IMR-90 (cell line): ENCODE measurements around the gene BCL11B. TPM values are rescaled to one million over a fixed set of nuclear protein-coding genes. Genes with fewer than 3 reads are reported as not detected.

Experiments used
- ATAC-seq: fragments of 200-7000 bp; cut with Tn5 transposase; 2 replicates; pipeline ENCODE4 v1.9.1; 2020; ENCODE audit warnings: low read depth, mild to moderate bottlenecking, moderate library complexity
- BruUV-seq: library from RNA; stranded (reverse); fragments of 400-500 nt; replicated peaks from 2 replicates; lab custom pipeline; 2021; lab: Mats Ljungman, UMichigan
- CTCF ChIA-PET: fragments of 300-600 bp; formaldehyde crosslinking; extraction: SDS; loops from one replicate; lab custom pipeline; 2021; ENCODE audit warnings: antibody characterized with exemption; lab: Yijun Ruan, JAX
- POLR2A ChIA-PET: fragments of 300-600 bp; sonication (Branson Sonifier 250); formaldehyde crosslinking; loops from one replicate; lab custom pipeline; 2022; ENCODE audit warnings: antibody characterized with exemption; ENCODE audit not compliant: unreplicated experiment; lab: Charles Lee
- DNase-seq: peaks from one replicate; pipeline ENCODE4 v3.0.0; 2013
- H2AFZ ChIP-seq: replicated peaks from 2 replicates; pipeline ENCODE3; 2013; ENCODE audit warnings: low read length, mild to moderate bottlenecking; ENCODE audit not compliant: poor library complexity
- H2AK5ac ChIP-seq: 2 replicates; pipeline ENCODE4 v1.6.1; 2013; ENCODE audit warnings: low read depth, low read length, inconsistent platforms
- H2AK9ac ChIP-seq: replicated peaks from 2 replicates; pipeline ENCODE3; 2013; ENCODE audit warnings: mild to moderate bottlenecking, low read depth, low read length, moderate library complexity; ENCODE audit not compliant: poor library complexity
- H2BK120ac ChIP-seq: 2 replicates; pipeline ENCODE4 v1.6.1; 2013; ENCODE audit warnings: low read depth, low read length, inconsistent platforms
- H2BK15ac ChIP-seq: 3 replicates; pipeline ENCODE4 v1.6.1; 2013; ENCODE audit warnings: low read depth, low read length, inconsistent platforms
- H2BK20ac ChIP-seq: 2 replicates; pipeline ENCODE4 v1.6.1; 2013; ENCODE audit warnings: low read depth, mild to moderate bottlenecking, inconsistent platforms, low read length, moderate library complexity
- H2BK5ac ChIP-seq: 2 replicates; pipeline ENCODE4 v1.6.1; 2013; ENCODE audit warnings: mild to moderate bottlenecking, low read depth, low read length, inconsistent platforms; ENCODE audit not compliant: poor library complexity, severe bottlenecking
- H3K14ac ChIP-seq: replicated peaks from 2 replicates; pipeline ENCODE4 v1.6.1; 2013; ENCODE audit warnings: low read depth, low read length, inconsistent platforms
- H3K18ac ChIP-seq: 2 replicates; pipeline ENCODE4 v1.6.1; 2013; ENCODE audit warnings: low read depth, low read length, control low read depth
- H3K23ac ChIP-seq: 2 replicates; pipeline ENCODE4 v1.6.1; 2013; ENCODE audit warnings: low read depth, low read length, inconsistent platforms
- H3K27ac ChIP-seq: 2 replicates; pipeline ENCODE4 v1.5.1; 2013; ENCODE audit warnings: mild to moderate bottlenecking, control low read depth, low read length; ENCODE audit not compliant: insufficient read depth
- H3K27me3 ChIP-seq: 2 replicates; pipeline ENCODE4 v1.6.1; 2013; ENCODE audit warnings: low read length; ENCODE audit not compliant: control insufficient read depth, insufficient read depth
- H3K36me3 ChIP-seq: 2 replicates; pipeline ENCODE4 v1.6.1; 2013; ENCODE audit warnings: low read length, mixed read lengths; ENCODE audit not compliant: control insufficient read depth, insufficient read depth
- H3K4ac ChIP-seq: 2 replicates; pipeline ENCODE4 v1.6.1; 2013; ENCODE audit warnings: low read depth, low read length, inconsistent platforms
- H3K4me1 ChIP-seq: 2 replicates; pipeline ENCODE4 v1.6.1; 2013; ENCODE audit warnings: low read length, mixed read lengths; ENCODE audit not compliant: control insufficient read depth, insufficient read depth
- H3K4me2 ChIP-seq: 2 replicates; pipeline ENCODE4 v1.6.1; 2013; ENCODE audit warnings: low read depth, mild to moderate bottlenecking, control low read depth, low read length, moderate library complexity
- H3K4me3 ChIP-seq: 2 replicates; pipeline ENCODE4 v1.5.1; 2013; ENCODE audit warnings: low read depth, mild to moderate bottlenecking, control low read depth, low read length, moderate library complexity; ENCODE audit not compliant: insufficient read depth
- H3K56ac ChIP-seq: 2 replicates; pipeline ENCODE4 v1.6.1; 2013; ENCODE audit warnings: low read length, inconsistent platforms; ENCODE audit not compliant: insufficient read depth; ENCODE audit errors: extremely low read depth
- H3K79me1 ChIP-seq, 2 experiments: 2 replicates each; pipeline ENCODE4 v1.6.1; 2013; ENCODE audit warnings: low read length in 2 of 2, inconsistent platforms in 1 of 2, low read depth in 1 of 2
- H3K9ac ChIP-seq: 2 replicates; pipeline ENCODE4 v1.6.1; 2013; ENCODE audit warnings: low read depth, low read length, control low read depth
- H3K9me1 ChIP-seq: 2 replicates; pipeline ENCODE4 v1.6.1; 2013; ENCODE audit warnings: low read length, inconsistent platforms; ENCODE audit not compliant: insufficient read depth
- H3K9me3 ChIP-seq: 2 replicates; pipeline ENCODE4 v1.6.1; 2013; ENCODE audit warnings: low read length; ENCODE audit not compliant: control insufficient read depth, insufficient read depth
- H4K20me1 ChIP-seq: 2 replicates; pipeline ENCODE4 v1.6.1; 2013; ENCODE audit warnings: low read length, inconsistent platforms; ENCODE audit not compliant: insufficient read depth
- H4K5ac ChIP-seq: 2 replicates; pipeline ENCODE4 v1.6.1; 2013; ENCODE audit warnings: mild to moderate bottlenecking, low read depth, low read length, control low read depth
- H4K8ac ChIP-seq, 2 experiments: 2 replicates each; pipeline ENCODE4 v1.6.1; 2013; ENCODE audit warnings: low read depth in 2 of 2, low read length in 2 of 2, control low read depth in 1 of 2, inconsistent platforms in 1 of 2
- H4K91ac ChIP-seq: 2 replicates; pipeline ENCODE4 v1.6.1; 2013; ENCODE audit warnings: low read depth, low read length, inconsistent platforms; ENCODE audit not compliant: insufficient read depth
- CEBPB ChIP-seq: IDR thresholded peaks from 2 replicates; pipeline ENCODE4 v1.6.1; 2012; ENCODE audit warnings: low read depth, low read length, improper control_type of control experiment
- CHD1 ChIP-seq: IDR thresholded peaks from 2 replicates; pipeline ENCODE4 v1.6.1; 2012; ENCODE audit warnings: low read depth, low read length, improper control_type of control experiment
- CTCF ChIP-seq: conservative IDR thresholded peaks from 2 replicates; pipeline ENCODE4 v1.5.1; 2012; ENCODE audit warnings: mild to moderate bottlenecking, low read depth, low read length, improper control_type of control experiment
- ELK1 ChIP-seq: fragments of 150-350 bp; IDR thresholded peaks from 2 replicates; pipeline ENCODE4 v1.6.1; 2016; ENCODE audit warnings: low read depth, mild to moderate bottlenecking, low read length, moderate library complexity, borderline replicate concordance
- MAFK ChIP-seq: IDR thresholded peaks from 2 replicates; pipeline ENCODE4 v1.6.1; 2012; ENCODE audit warnings: low read depth, low read length, improper control_type of control experiment
- MXI1 ChIP-seq: IDR thresholded peaks from 2 replicates; pipeline ENCODE4 v1.6.1; 2012; ENCODE audit warnings: low read depth, mild to moderate bottlenecking, low read length, moderate library complexity, borderline replicate concordance
- POLR2A ChIP-seq: IDR thresholded peaks from 2 replicates; pipeline ENCODE4 v1.6.1; 2012; ENCODE audit warnings: mild to moderate bottlenecking, low read depth, low read length
- RAD21 ChIP-seq: IDR thresholded peaks from 2 replicates; pipeline ENCODE4 v1.6.1; 2012; ENCODE audit warnings: low read length, improper control_type of control experiment
- RFX5 ChIP-seq: IDR thresholded peaks from 2 replicates; pipeline ENCODE4 v1.8.0; 2012; ENCODE audit warnings: low read depth, mild to moderate bottlenecking, low read length, moderate library complexity
- SMC3 ChIP-seq: fragments of 150-350 bp; IDR thresholded peaks from 2 replicates; pipeline ENCODE4 v1.6.1; 2016; ENCODE audit warnings: low read depth, mild to moderate bottlenecking, antibody characterized with exemption, low read length, moderate library complexity
- USF2 ChIP-seq: fragments of 150-350 bp; IDR thresholded peaks from 2 replicates; pipeline ENCODE4 v1.6.1; 2017; ENCODE audit warnings: mild to moderate bottlenecking, antibody characterized with exemption, low read length, low read depth
- whole genome bisulfite sequencing, 2 experiments: methylation state at CpG; one replicate each; pipeline versions ENCODE4 v1.1.5 to v1.1.7; 2013; ENCODE audit warnings: missing lambda C conversion rate in 2 of 2; ENCODE audit not compliant: insufficient read length in 1 of 2; ENCODE audit errors: extremely low coverage in 2 of 2; 5-methylcytosine and 5-hydroxymethylcytosine counted together
- dilution Hi-C: fragments of 300-500 bp; cut with HindIII; formaldehyde crosslinking; loops from one replicate; pipeline ENCODE4 v1.14.3; 2018; ENCODE audit warnings: low sequenced_read_pairs; ENCODE audit not compliant: unreplicated experiment
- in situ Hi-C: fragments of 300-500 bp; cut with MboI; formaldehyde crosslinking; loops from 3 replicates; pipeline ENCODE4 v1.14.3; 2019; ENCODE audit warnings: low sequenced_read_pairs, inconsistent platforms, mixed read lengths
- intact Hi-C: fragments of 100-400 bp; cut with micrococcal nuclease; formaldehyde crosslinking; loops from 2 replicates; pipeline ENCODE4 v1.10.0; 2022
- polyA plus RNA-seq, 3 experiments: library from polyadenylated mRNA; depleted of rRNA; stranded (reverse); fragments of >200 nt; gene quantifications; 2 replicates each; pipeline ENCODE4 v1.2.3, GENCODE V29; 2012; ENCODE audit warnings: low replicate concordance in 1 of 3
- total RNA-seq: library from RNA; depleted of rRNA; stranded (reverse); fragments of >200 nt; gene quantifications from 2 replicates; pipeline ENCODE4 v1.2.3, GENCODE V29; 2012

Gene BCL11B
- total and polyA plus RNA-seq, 2 of the 4 experiments (the other 2 are of a cell fraction): under 0.01 TPM; not detected in 1

GRCh38 chr14:99262977-99263448, 9.0 kb downstream of the BCL11B start:
- no peak overlapping the region for H2BK5ac ChIP-seq
- no peak for ATAC-seq

More at GRCh38 chr14:99262977-99263448, 9.0 kb downstream of the BCL11B start:
- H3K27ac ChIP-seq: no peak overlapping the region
- TF ChIP-seq ELK1: no peak
- TF ChIP-seq POLR2A: no peak
- TF ChIP-seq MXI1: no peak
- no peak for TF ChIP-seq RFX5
- no peak for TF ChIP-seq USF2
- TF ChIP-seq CHD1: no peak
- TF ChIP-seq MAFK: no peak
- TF ChIP-seq SMC3: no peak
- TF ChIP-seq CEBPB: no peak
- no peak for TF ChIP-seq RAD21
- TF ChIP-seq CTCF: no peak
- H2BK120ac ChIP-seq: no peak overlapping the region
- CTCF ChIA-PET: no interaction called here
- H3K56ac ChIP-seq: no peak overlapping the region
- H3K4ac ChIP-seq: no peak overlapping the region
- no peaks in the 10 kb centered on the region for H3K4me1 ChIP-seq
- H3K79me1 ChIP-seq: no peaks in the 10 kb centered on the region
- H3K18ac ChIP-seq: no peak overlapping the region
- H2BK20ac ChIP-seq: no peak overlapping the region
- no peak overlapping the region for H3K4me2 ChIP-seq
- H2BK15ac ChIP-seq: no peak overlapping the region
- dilution Hi-C loops (no loop called here), intact Hi-C loops (no loop called here), in situ Hi-C loops (no loop called here)
- no peak overlapping the region for H3K9ac ChIP-seq
- no peak overlapping the region for H3K4me3 ChIP-seq
- BruUV-seq: no TSS peak
- no peak overlapping the region for H4K5ac ChIP-seq
- no peaks in the 10 kb centered on the region for H3K9me3 ChIP-seq
- no peaks in the 10 kb centered on the region for H3K36me3 ChIP-seq
- no peaks in the 10 kb centered on the region for H4K20me1 ChIP-seq
- no peak overlapping the region for H3K14ac ChIP-seq
- H2AFZ ChIP-seq: no peak overlapping the region
- H4K8ac ChIP-seq: no peak overlapping the region
- no peak overlapping the region for H3K23ac ChIP-seq
- POLR2A ChIA-PET: no interaction called here
- H4K91ac ChIP-seq: no peak overlapping the region
- H3K27me3 ChIP-seq: peaks cover 18% of the 10 kb centered on the region
- H3K9me1 ChIP-seq: no peaks in the 10 kb centered on the region
- H2AK9ac ChIP-seq: peak overlapping the region; percentile 20
- H2AK5ac ChIP-seq: no peak overlapping the region
- WGBS, 2 experiments: no CpG with 5 or more reads among the region's 11 CpGs
- DNase-seq: no peak
